Esophagus (tissue), 2 donors: ENCODE measurements around the gene GABBR1. TPM values are rescaled to one million over a fixed set of nuclear protein-coding genes. Genes with fewer than 3 reads are reported as not detected.

ENCODE experiments used
- H3K27ac ChIP-seq, 2 donors: one replicate each; pipeline ENCODE4 v1.5.1; 2013; ENCODE audit warnings: low read depth in 2 of 2, mild to moderate bottlenecking in 2 of 2, inconsistent platforms in 1 of 2, low read length in 1 of 2, moderate library complexity in 1 of 2
- H3K27me3 ChIP-seq, 2 donors: one replicate each; pipeline ENCODE4 v1.6.1; 2013; ENCODE audit warnings: low read length in 2 of 2, control low read depth in 1 of 2, mild to moderate bottlenecking in 1 of 2; ENCODE audit not compliant: insufficient read depth in 2 of 2, control insufficient read depth in 1 of 2
- H3K36me3 ChIP-seq, 2 donors: one replicate each; pipeline ENCODE4 v1.6.1; 2013; ENCODE audit warnings: low read length in 1 of 2; ENCODE audit not compliant: control insufficient read depth in 2 of 2, insufficient read depth in 2 of 2
- H3K4me1 ChIP-seq, 2 donors: one replicate each; pipeline ENCODE4 v1.6.1; 2013; ENCODE audit warnings: low read length in 1 of 2; ENCODE audit not compliant: control insufficient read depth in 2 of 2, insufficient read depth in 2 of 2
- H3K4me3 ChIP-seq, 2 donors: one replicate each; pipeline ENCODE4 v1.5.1; 2013; ENCODE audit warnings: low read length in 2 of 2, mild to moderate bottlenecking in 2 of 2, low read depth in 1 of 2, moderate library complexity in 1 of 2
- H3K9me3 ChIP-seq, 2 donors: one replicate each; pipeline ENCODE4 v1.6.1; 2013; ENCODE audit warnings: mild to moderate bottlenecking in 2 of 2, low read depth in 1 of 2, low read length in 1 of 2, moderate library complexity in 1 of 2; ENCODE audit not compliant: control insufficient read depth in 2 of 2, insufficient read depth in 1 of 2
- WGBS, 2 donors: extraction: QIAGEN DNeasy Blood & Tissue Kit; methylation state at CpG; one replicate each; pipeline ENCODE4 v1.1.7; 2013; 5-methylcytosine and 5-hydroxymethylcytosine counted together
- polyA plus RNA-seq, 2 donors: library from polyadenylated mRNA; stranded (reverse); fragments of 200-250 nt; gene quantifications; one replicate each; pipeline ENCODE4 v1.2.3, GENCODE V29; 2013
- donor health status: healthy with polysubstance abuse.
- donor health status: Bipolar disorder and iron deficiency.

Gene GABBR1
- polyA plus RNA-seq, 2 donors, result 13.0 to 28.1 TPM

DNA sequence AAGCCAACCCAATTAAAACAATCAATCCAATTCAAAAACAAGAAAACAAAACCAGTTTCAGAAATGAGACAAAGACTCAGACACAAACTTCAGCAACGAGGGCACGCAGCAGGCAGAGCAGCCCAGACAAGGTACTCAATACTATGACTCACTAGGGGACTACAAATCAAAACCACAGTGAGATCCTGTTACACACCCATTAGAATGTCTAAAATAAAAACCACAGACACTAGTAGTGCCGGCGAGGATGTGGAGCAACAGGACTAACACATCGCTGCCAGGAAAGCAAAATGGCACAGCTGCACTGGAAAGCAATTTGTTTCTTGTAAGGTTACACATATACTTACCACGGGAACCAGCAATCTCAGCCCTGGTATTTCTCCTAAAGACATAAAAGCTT, 116.9 kb downstream of the GABBR1 start:
- Histone ChIP-seq H3K4me1 (no peaks in the 10 kb centered on the region), H3K9me3 (peaks cover 3 to 4% of the 10 kb centered on the region in 2 donors), H3K4me3 (no peak overlapping the region), H3K36me3 (no peaks in the 10 kb centered on the region), H3K27ac (no peak overlapping the region), H3K27me3 (peaks cover 0 to 3% of the 10 kb centered on the region in 2 donors)
- 39 to 53% methylated on average over 6 of the region's 6 CpGs for WGBS, 2 donors

DNA sequence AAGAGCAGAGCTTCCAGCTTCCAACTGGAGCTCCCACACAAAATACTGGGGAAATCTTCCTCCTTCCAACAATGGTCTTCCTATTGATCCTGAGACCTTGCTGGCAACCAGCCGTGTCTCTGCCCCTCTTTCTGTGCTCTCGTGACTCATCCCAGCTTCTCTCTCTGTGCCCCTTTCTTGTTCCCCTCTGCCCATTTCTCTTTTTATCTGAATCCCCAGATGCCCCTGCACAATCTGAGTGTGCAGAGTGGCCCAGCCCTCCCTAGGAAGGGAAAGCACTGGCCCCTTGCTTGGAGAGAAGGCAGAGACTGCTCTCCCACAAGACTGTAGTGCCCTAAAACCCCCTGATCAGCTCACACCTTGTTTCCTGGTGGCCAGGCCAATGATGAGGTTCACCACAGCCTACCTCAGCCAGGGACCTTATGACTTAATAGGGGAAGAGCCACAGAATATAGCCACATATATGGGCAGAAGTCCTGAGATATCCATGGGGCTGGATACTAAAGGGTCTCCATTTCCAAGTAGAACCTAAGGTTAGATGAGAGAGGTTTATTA, 122.2 kb downstream of the GABBR1 start:
- no peak overlapping the region for H3K27ac ChIP-seq
- peaks cover 0 to 3% of the 10 kb centered on the region in 2 donors for H3K27me3 ChIP-seq
- H3K9me3 ChIP-seq, result no peaks in the 10 kb centered on the region
- 76 to 81% methylated on average over 2 of the region's 2 CpGs for WGBS, 2 donors
- H3K4me1 ChIP-seq, result no peaks in the 10 kb centered on the region
- no peaks in the 10 kb centered on the region for H3K36me3 ChIP-seq
- no peak overlapping the region for H3K4me3 ChIP-seq

DNA sequence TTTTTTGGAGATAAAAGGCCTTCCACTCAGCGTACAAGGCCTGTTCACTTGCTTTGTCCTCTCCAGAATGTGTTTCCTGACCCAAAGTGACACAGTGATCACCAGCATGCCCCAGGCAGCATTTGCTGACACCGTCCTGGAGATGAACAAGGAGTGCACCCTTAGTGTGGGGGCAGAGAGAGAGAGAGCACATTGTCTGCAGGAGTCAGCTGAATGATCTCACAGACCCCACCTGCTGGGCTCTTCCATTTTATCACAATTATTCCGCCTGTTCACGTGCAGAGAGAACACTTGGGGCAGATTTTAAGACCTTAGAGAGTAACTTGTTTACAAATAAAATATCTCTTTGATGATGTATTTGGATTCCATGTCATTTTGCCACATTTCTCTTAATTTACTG, 122.8 kb downstream of the GABBR1 start:
- WGBS, 2 donors, result 47 to 57% methylated on average over 4 of the region's 4 CpGs
- H3K4me3 ChIP-seq, result no peak overlapping the region
- H3K9me3 ChIP-seq, result no peaks in the 10 kb centered on the region
- H3K4me1 ChIP-seq, result no peaks in the 10 kb centered on the region
- H3K36me3 ChIP-seq, result no peaks in the 10 kb centered on the region
- H3K27me3 ChIP-seq, result peaks cover 0 to 3% of the 10 kb centered on the region in 2 donors
- no peak overlapping the region for H3K27ac ChIP-seq

Other genes with a start within 250 kb of the GABBR1 start
- gene OR12D2, start 237.6 kb downstream of the GABBR1 start, polyA plus RNA-seq, result not detected
- gene OR12D1, start 218.3 kb downstream of the GABBR1 start, polyA plus RNA-seq, result not detected
- gene OR10C1, start 193.9 kb downstream of the GABBR1 start, polyA plus RNA-seq, result not detected
- gene OR11A1, start 176.1 kb downstream of the GABBR1 start, polyA plus RNA-seq, result not detected
- not detected for gene OR2H1, start 176.0 kb downstream of the GABBR1 start, polyA plus RNA-seq
- gene MAS1L, start 145.2 kb downstream of the GABBR1 start, polyA plus RNA-seq, result not detected
- 1 to 10 TPM in 1 of 2 donors, under 1 TPM in 1; 0.61 to 2.3 TPM for gene UBD, start 73.5 kb downstream of the GABBR1 start, polyA plus RNA-seq
- gene OR2H2, start 48.1 kb downstream of the GABBR1 start, polyA plus RNA-seq, result not detected
- not detected for gene MOG, start 23.9 kb upstream of the GABBR1 start, polyA plus RNA-seq
- 1 to 10 TPM in 1 of 2 donors, under 1 TPM in 1; 0.06 to 1.3 TPM for gene ZFP57, start 48.0 kb upstream of the GABBR1 start, polyA plus RNA-seq
- gene HLA-F, start 90.3 kb upstream of the GABBR1 start, polyA plus RNA-seq, result 10 to 100 TPM; 25.2 to 35.6 TPM
- gene HLA-G, start 194.6 kb upstream of the GABBR1 start, polyA plus RNA-seq, result under 1 TPM; 0.07 to 0.12 TPM